HG03103 (cell line): ENCODE measurements around the gene GCHFR.
A peak's percentile ranks its signal among the peaks of the same experiment; 100 is the strongest.

Experiments
- ATAC-seq: cut with Tn5 transposase; IDR thresholded peaks from one replicate; pipeline ENCODE4 v1.9.1; 2021; ENCODE audit warnings: low read depth; ENCODE audit not compliant: unreplicated experiment

Gene GCHFR

GRCh38 chr15:40775740-40776536 lies 12.1 kb downstream of the GCHFR start:
- no peak for ATAC-seq

- no peak for ATAC-seq
These were observed 12.8 kb downstream of the GCHFR start for GRCh38 chr15:40776537-40777141.

- peak; percentile 61 for ATAC-seq
These were observed 18.9 kb downstream of the GCHFR start for GRCh38 chr15:40782609-40783227.

GRCh38 chr15:40785164-40785563 lies 21.3 kb downstream of the GCHFR start:
- no peak for ATAC-seq

GRCh38 chr15:40785814-40786213 lies 21.9 kb downstream of the GCHFR start:
- ATAC-seq: no peak

GRCh38 chr15:40787344-40787841 lies 23.5 kb downstream of the GCHFR start:
- no peak for ATAC-seq

- ATAC-seq: no peak
These were observed 24.1 kb downstream of the GCHFR start for GRCh38 chr15:40787991-40788390.

GRCh38 chr15:40789119-40789518 lies 25.3 kb downstream of the GCHFR start:
- ATAC-seq: no peak

GRCh38 chr15:40789999-40790398 lies 26.1 kb downstream of the GCHFR start:
- ATAC-seq: no peak

- ATAC-seq: no peak
These were observed 26.9 kb downstream of the GCHFR start for GRCh38 chr15:40790718-40791117.

GRCh38 chr15:40792394-40792793 lies 28.5 kb downstream of the GCHFR start:
- no peak for ATAC-seq

GRCh38 chr15:40793216-40793989 lies 29.5 kb downstream of the GCHFR start:
- no peak for ATAC-seq

GRCh38 chr15:40796041-40796440 lies 32.2 kb downstream of the GCHFR start:
- no peak for ATAC-seq

- ATAC-seq: no peak
These were observed 32.6 kb downstream of the GCHFR start for GRCh38 chr15:40796512-40796911.

- no peak for ATAC-seq
These were observed 35.7 kb downstream of the GCHFR start for GRCh38 chr15:40799523-40799922.

- ATAC-seq: no peak
These were observed 39.2 kb downstream of the GCHFR start for GRCh38 chr15:40803076-40803475.

- no peak for ATAC-seq
These were observed 39.8 kb downstream of the GCHFR start for GRCh38 chr15:40803688-40804087.

- ATAC-seq: no peak
These were observed 42.8 kb downstream of the GCHFR start for GRCh38 chr15:40806672-40807027.

- ATAC-seq: peak; percentile 94
These were observed 43.4 kb downstream of the GCHFR start, which contains the start of the genes DNAJC17 and ZFYVE19 for GRCh38 chr15:40807028-40807887. DNAJC17 (minus strand) TSS chr15:40807473; CDS start chr15:40807446, 27 bp downstream. ZFYVE19 (plus strand) TSS chr15:40807089; CDS start chr15:40807590, 501 bp downstream.
